IMR-90 (cell line): ENCODE data around the gene CRYM. TPM values are rescaled to one million over a fixed set of nuclear protein-coding genes. Genes with fewer than 3 reads are reported as not detected.

Experiments
- ATAC-seq: fragments of 200-7000 bp; cut with Tn5 transposase; 2 replicates; pipeline ENCODE4 v1.9.1; 2020; ENCODE audit warnings: low read depth, mild to moderate bottlenecking, moderate library complexity
- BruUV-seq: library from RNA; stranded (reverse); fragments of 400-500 nt; replicated peaks from 2 replicates; lab custom pipeline; 2021; lab: Mats Ljungman, UMichigan
- CTCF ChIA-PET: fragments of 300-600 bp; formaldehyde crosslinking; extraction: SDS; loops from one replicate; lab custom pipeline; 2021; ENCODE audit warnings: antibody characterized with exemption; lab: Yijun Ruan, JAX
- POLR2A ChIA-PET: fragments of 300-600 bp; sonication (Branson Sonifier 250); formaldehyde crosslinking; loops from one replicate; lab custom pipeline; 2022; ENCODE audit warnings: antibody characterized with exemption; ENCODE audit not compliant: unreplicated experiment; lab: Charles Lee
- DNase-seq: peaks from one replicate; pipeline ENCODE4 v3.0.0; 2013
- H2AFZ ChIP-seq: replicated peaks from 2 replicates; pipeline ENCODE3; 2013; ENCODE audit warnings: low read length, mild to moderate bottlenecking; ENCODE audit not compliant: poor library complexity
- H2AK5ac ChIP-seq: 2 replicates; pipeline ENCODE4 v1.6.1; 2013; ENCODE audit warnings: low read depth, low read length, inconsistent platforms
- H2AK9ac ChIP-seq: replicated peaks from 2 replicates; pipeline ENCODE3; 2013; ENCODE audit warnings: mild to moderate bottlenecking, low read depth, low read length, moderate library complexity; ENCODE audit not compliant: poor library complexity
- H2BK120ac ChIP-seq: 2 replicates; pipeline ENCODE4 v1.6.1; 2013; ENCODE audit warnings: low read depth, low read length, inconsistent platforms
- H2BK15ac ChIP-seq: 3 replicates; pipeline ENCODE4 v1.6.1; 2013; ENCODE audit warnings: low read depth, low read length, inconsistent platforms
- H2BK20ac ChIP-seq: 2 replicates; pipeline ENCODE4 v1.6.1; 2013; ENCODE audit warnings: low read depth, mild to moderate bottlenecking, inconsistent platforms, low read length, moderate library complexity
- H2BK5ac ChIP-seq: 2 replicates; pipeline ENCODE4 v1.6.1; 2013; ENCODE audit warnings: mild to moderate bottlenecking, low read depth, low read length, inconsistent platforms; ENCODE audit not compliant: poor library complexity, severe bottlenecking
- H3K14ac ChIP-seq: replicated peaks from 2 replicates; pipeline ENCODE4 v1.6.1; 2013; ENCODE audit warnings: low read depth, low read length, inconsistent platforms
- H3K18ac ChIP-seq: 2 replicates; pipeline ENCODE4 v1.6.1; 2013; ENCODE audit warnings: low read depth, low read length, control low read depth
- H3K23ac ChIP-seq: 2 replicates; pipeline ENCODE4 v1.6.1; 2013; ENCODE audit warnings: low read depth, low read length, inconsistent platforms
- H3K27ac ChIP-seq: 2 replicates; pipeline ENCODE4 v1.5.1; 2013; ENCODE audit warnings: mild to moderate bottlenecking, control low read depth, low read length; ENCODE audit not compliant: insufficient read depth
- H3K27me3 ChIP-seq: 2 replicates; pipeline ENCODE4 v1.6.1; 2013; ENCODE audit warnings: low read length; ENCODE audit not compliant: control insufficient read depth, insufficient read depth
- H3K36me3 ChIP-seq: 2 replicates; pipeline ENCODE4 v1.6.1; 2013; ENCODE audit warnings: low read length, mixed read lengths; ENCODE audit not compliant: control insufficient read depth, insufficient read depth
- H3K4ac ChIP-seq: 2 replicates; pipeline ENCODE4 v1.6.1; 2013; ENCODE audit warnings: low read depth, low read length, inconsistent platforms
- H3K4me1 ChIP-seq: 2 replicates; pipeline ENCODE4 v1.6.1; 2013; ENCODE audit warnings: low read length, mixed read lengths; ENCODE audit not compliant: control insufficient read depth, insufficient read depth
- H3K4me2 ChIP-seq: 2 replicates; pipeline ENCODE4 v1.6.1; 2013; ENCODE audit warnings: low read depth, mild to moderate bottlenecking, control low read depth, low read length, moderate library complexity
- H3K4me3 ChIP-seq: 2 replicates; pipeline ENCODE4 v1.5.1; 2013; ENCODE audit warnings: low read depth, mild to moderate bottlenecking, control low read depth, low read length, moderate library complexity; ENCODE audit not compliant: insufficient read depth
- H3K56ac ChIP-seq: 2 replicates; pipeline ENCODE4 v1.6.1; 2013; ENCODE audit warnings: low read length, inconsistent platforms; ENCODE audit not compliant: insufficient read depth; ENCODE audit errors: extremely low read depth
- H3K79me1 ChIP-seq, 2 experiments: 2 replicates each; pipeline ENCODE4 v1.6.1; 2013; ENCODE audit warnings: low read length in 2 of 2, inconsistent platforms in 1 of 2, low read depth in 1 of 2
- H3K9ac ChIP-seq: 2 replicates; pipeline ENCODE4 v1.6.1; 2013; ENCODE audit warnings: low read depth, low read length, control low read depth
- H3K9me1 ChIP-seq: 2 replicates; pipeline ENCODE4 v1.6.1; 2013; ENCODE audit warnings: low read length, inconsistent platforms; ENCODE audit not compliant: insufficient read depth
- H3K9me3 ChIP-seq: 2 replicates; pipeline ENCODE4 v1.6.1; 2013; ENCODE audit warnings: low read length; ENCODE audit not compliant: control insufficient read depth, insufficient read depth
- H4K20me1 ChIP-seq: 2 replicates; pipeline ENCODE4 v1.6.1; 2013; ENCODE audit warnings: low read length, inconsistent platforms; ENCODE audit not compliant: insufficient read depth
- H4K5ac ChIP-seq: 2 replicates; pipeline ENCODE4 v1.6.1; 2013; ENCODE audit warnings: mild to moderate bottlenecking, low read depth, low read length, control low read depth
- H4K8ac ChIP-seq, 2 experiments: 2 replicates each; pipeline ENCODE4 v1.6.1; 2013; ENCODE audit warnings: low read depth in 2 of 2, low read length in 2 of 2, control low read depth in 1 of 2, inconsistent platforms in 1 of 2
- H4K91ac ChIP-seq: 2 replicates; pipeline ENCODE4 v1.6.1; 2013; ENCODE audit warnings: low read depth, low read length, inconsistent platforms; ENCODE audit not compliant: insufficient read depth
- BHLHE40 ChIP-seq: fragments of 150-350 bp; IDR thresholded peaks from 2 replicates; pipeline ENCODE4 v1.6.1; 2016; ENCODE audit warnings: mild to moderate bottlenecking, low read depth, low read length
- CHD1 ChIP-seq: IDR thresholded peaks from 2 replicates; pipeline ENCODE4 v1.6.1; 2012; ENCODE audit warnings: low read depth, low read length, improper control_type of control experiment
- CTCF ChIP-seq: conservative IDR thresholded peaks from 2 replicates; pipeline ENCODE4 v1.5.1; 2012; ENCODE audit warnings: mild to moderate bottlenecking, low read depth, low read length, improper control_type of control experiment
- ELK1 ChIP-seq: fragments of 150-350 bp; IDR thresholded peaks from 2 replicates; pipeline ENCODE4 v1.6.1; 2016; ENCODE audit warnings: low read depth, mild to moderate bottlenecking, low read length, moderate library complexity, borderline replicate concordance
- FOS ChIP-seq: fragments of 150-350 bp; IDR thresholded peaks from 2 replicates; pipeline ENCODE4 v1.6.1; 2016; ENCODE audit warnings: low read depth, low read length
- MAFK ChIP-seq: IDR thresholded peaks from 2 replicates; pipeline ENCODE4 v1.6.1; 2012; ENCODE audit warnings: low read depth, low read length, improper control_type of control experiment
- MAZ ChIP-seq: IDR thresholded peaks from 2 replicates; pipeline ENCODE4 v1.6.1; 2012; ENCODE audit warnings: low read depth, mild to moderate bottlenecking, low read length, improper control_type of control experiment, moderate library complexity, borderline replicate concordance
- MXI1 ChIP-seq: IDR thresholded peaks from 2 replicates; pipeline ENCODE4 v1.6.1; 2012; ENCODE audit warnings: low read depth, mild to moderate bottlenecking, low read length, moderate library complexity, borderline replicate concordance
- NFE2L2 ChIP-seq: fragments of 150-350 bp; IDR thresholded peaks from 2 replicates; pipeline ENCODE4 v1.6.1; 2016; ENCODE audit warnings: low read depth, mild to moderate bottlenecking, low read length
- RAD21 ChIP-seq: IDR thresholded peaks from 2 replicates; pipeline ENCODE4 v1.6.1; 2012; ENCODE audit warnings: low read length, improper control_type of control experiment
- RCOR1 ChIP-seq: IDR thresholded peaks from 2 replicates; pipeline ENCODE4 v1.6.1; 2012; ENCODE audit warnings: mild to moderate bottlenecking, low read length, improper control_type of control experiment; ENCODE audit not compliant: insufficient replicate concordance
- SMC3 ChIP-seq: fragments of 150-350 bp; IDR thresholded peaks from 2 replicates; pipeline ENCODE4 v1.6.1; 2016; ENCODE audit warnings: low read depth, mild to moderate bottlenecking, antibody characterized with exemption, low read length, moderate library complexity
- USF2 ChIP-seq: fragments of 150-350 bp; IDR thresholded peaks from 2 replicates; pipeline ENCODE4 v1.6.1; 2017; ENCODE audit warnings: mild to moderate bottlenecking, antibody characterized with exemption, low read length, low read depth
- dilution Hi-C: fragments of 300-500 bp; cut with HindIII; formaldehyde crosslinking; loops from one replicate; pipeline ENCODE4 v1.14.3; 2018; ENCODE audit warnings: low sequenced_read_pairs; ENCODE audit not compliant: unreplicated experiment
- in situ Hi-C: fragments of 300-500 bp; cut with MboI; formaldehyde crosslinking; loops from 3 replicates; pipeline ENCODE4 v1.14.3; 2019; ENCODE audit warnings: low sequenced_read_pairs, inconsistent platforms, mixed read lengths
- intact Hi-C: fragments of 100-400 bp; cut with micrococcal nuclease; formaldehyde crosslinking; loops from 2 replicates; pipeline ENCODE4 v1.10.0; 2022
- polyA plus RNA-seq, 3 experiments: library from polyadenylated mRNA; depleted of rRNA; stranded (reverse); fragments of >200 nt; gene quantifications; 2 replicates each; pipeline ENCODE4 v1.2.3, GENCODE V29; 2012; ENCODE audit warnings: low replicate concordance in 1 of 3
- total RNA-seq: library from RNA; depleted of rRNA; stranded (reverse); fragments of >200 nt; gene quantifications from 2 replicates; pipeline ENCODE4 v1.2.3, GENCODE V29; 2012

CRYM gene
- total and polyA plus RNA-seq, 2 of the 4 experiments (the other 2 are of a cell fraction): not detected

GRCh38 chr16:21227866-21228265 is 50.2 kb downstream of the CRYM start:
- Histone ChIP-seq H2BK120ac (no peak overlapping the region), H3K27me3 (peaks cover 18% of the 10 kb centered on the region), H3K79me1 (no peaks in the 10 kb centered on the region), H4K91ac (no peak overlapping the region), H3K4me3 (no peak overlapping the region), H3K9me3 (no peaks in the 10 kb centered on the region), H4K20me1 (no peaks in the 10 kb centered on the region), H3K14ac (no peak overlapping the region), H3K9me1 (no peaks in the 10 kb centered on the region), H2AK9ac (no peak overlapping the region), H3K18ac (no peak overlapping the region), H3K36me3 (no peaks in the 10 kb centered on the region), H3K23ac (no peak overlapping the region), H2AK5ac (no peak overlapping the region), H3K27ac (no peak overlapping the region), H4K5ac (no peak overlapping the region), H2BK15ac (no peak overlapping the region), H4K8ac (no peak overlapping the region), H3K9ac (no peak overlapping the region), H2BK20ac (no peak overlapping the region), H3K4me2 (no peak overlapping the region), H3K4me1 (no peaks in the 10 kb centered on the region), H2AFZ (no peak overlapping the region), H2BK5ac (no peak overlapping the region), H3K56ac (no peak overlapping the region), H3K4ac (no peak overlapping the region)
- no TSS peak for BruUV-seq
- DNase-seq (no peak), ATAC-seq (no peak)
- dilution Hi-C loops: no loop called here
- ChIA-PET POLR2A (no interaction called here), CTCF (no interaction called here)
- no peak for TF ChIP-seq RCOR1
- no peak for TF ChIP-seq SMC3
- TF ChIP-seq USF2: no peak
- TF ChIP-seq ELK1: no peak
- TF ChIP-seq NFE2L2: no peak
- no peak for TF ChIP-seq MAZ
- no peak for TF ChIP-seq FOS
- TF ChIP-seq CHD1: no peak
- no peak for TF ChIP-seq MAFK
- no peak for TF ChIP-seq CTCF
- no peak for TF ChIP-seq MXI1
- no peak for TF ChIP-seq RAD21
- no peak for TF ChIP-seq BHLHE40
- in situ Hi-C loops: no loop called here
- intact Hi-C loops: no loop called here
